ENCODE measurements around the gene GAN. TPM values are rescaled to one million over a fixed set of nuclear protein-coding genes. Genes with fewer than 3 reads are reported as not detected.

The GAN gene
- total and polyA plus RNA-seq, 9 donors = 1.1 to 11.5 (median 9.0) TPM

DNA sequence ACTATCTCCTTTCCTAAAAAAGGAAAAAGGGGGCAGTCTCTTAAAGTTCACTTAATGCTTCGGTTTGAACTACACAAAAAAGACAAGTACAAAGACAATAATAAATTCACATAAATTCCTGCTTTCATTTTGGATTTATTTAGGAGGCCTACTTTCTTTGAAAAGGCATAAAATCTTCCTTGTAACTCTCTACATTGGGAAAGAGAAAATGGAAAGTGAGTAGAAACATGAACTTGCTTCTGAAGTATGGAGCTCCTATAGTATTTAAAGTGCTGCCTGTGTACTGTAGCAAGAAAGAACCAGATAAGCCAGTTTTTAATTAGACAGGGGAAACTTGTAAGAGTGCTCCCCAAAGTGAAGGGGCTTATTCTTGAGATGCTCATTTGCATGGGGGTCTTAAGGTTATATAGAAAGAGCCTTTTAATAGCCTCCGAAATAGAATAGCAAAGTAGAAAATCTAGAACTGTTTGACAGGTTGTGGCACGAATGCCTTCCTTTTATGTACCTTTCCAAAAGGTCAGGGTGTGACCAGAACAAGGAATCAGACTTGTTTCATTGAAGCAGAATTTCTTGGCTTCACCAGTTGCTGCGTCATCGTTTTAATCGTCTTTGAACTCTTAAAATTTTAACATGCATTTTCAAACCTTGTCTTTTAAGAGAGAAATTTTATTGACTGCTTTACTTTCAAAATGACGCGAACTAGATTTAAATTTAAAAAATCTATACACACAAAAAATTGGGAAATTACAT lies 12.9 kb downstream of the GAN start:
- Histone ChIP-seq H3K4me3 (no peak overlapping the region), H3K4me1 (ENCODE audit: insufficient read depth) (peaks cover 1% of the 10 kb centered on the region), H3K9me3 (no peaks in the 10 kb centered on the region), H3K27ac (no peak overlapping the region), H3K27me3 (no peaks in the 10 kb centered on the region), H3K36me3 (no peaks in the 10 kb centered on the region)
- 69 to 78% (median 75%) methylated on average over 8 of the region's 8 CpGs for WGBS, 3 donors
- TF ChIP-seq POLR2A (IDR thresholded peaks at IDR 0.05) = no peak
- no peak for TF ChIP-seq EP300 (IDR thresholded peaks at IDR 0.05)
- TF ChIP-seq, protein P1, sequence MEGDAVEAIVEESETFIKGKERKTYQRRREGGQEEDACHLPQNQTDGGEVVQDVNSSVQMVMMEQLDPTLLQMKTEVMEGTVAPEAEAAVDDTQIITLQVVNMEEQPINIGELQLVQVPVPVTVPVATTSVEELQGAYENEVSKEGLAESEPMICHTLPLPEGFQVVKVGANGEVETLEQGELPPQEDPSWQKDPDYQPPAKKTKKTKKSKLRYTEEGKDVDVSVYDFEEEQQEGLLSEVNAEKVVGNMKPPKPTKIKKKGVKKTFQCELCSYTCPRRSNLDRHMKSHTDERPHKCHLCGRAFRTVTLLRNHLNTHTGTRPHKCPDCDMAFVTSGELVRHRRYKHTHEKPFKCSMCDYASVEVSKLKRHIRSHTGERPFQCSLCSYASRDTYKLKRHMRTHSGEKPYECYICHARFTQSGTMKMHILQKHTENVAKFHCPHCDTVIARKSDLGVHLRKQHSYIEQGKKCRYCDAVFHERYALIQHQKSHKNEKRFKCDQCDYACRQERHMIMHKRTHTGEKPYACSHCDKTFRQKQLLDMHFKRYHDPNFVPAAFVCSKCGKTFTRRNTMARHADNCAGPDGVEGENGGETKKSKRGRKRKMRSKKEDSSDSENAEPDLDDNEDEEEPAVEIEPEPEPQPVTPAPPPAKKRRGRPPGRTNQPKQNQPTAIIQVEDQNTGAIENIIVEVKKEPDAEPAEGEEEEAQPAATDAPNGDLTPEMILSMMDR (IDR thresholded peaks at IDR 0.05) = no peak
- intact Hi-C loops (cut with DNase I) = no loop called here
- no peak for DNase-seq

DNA sequence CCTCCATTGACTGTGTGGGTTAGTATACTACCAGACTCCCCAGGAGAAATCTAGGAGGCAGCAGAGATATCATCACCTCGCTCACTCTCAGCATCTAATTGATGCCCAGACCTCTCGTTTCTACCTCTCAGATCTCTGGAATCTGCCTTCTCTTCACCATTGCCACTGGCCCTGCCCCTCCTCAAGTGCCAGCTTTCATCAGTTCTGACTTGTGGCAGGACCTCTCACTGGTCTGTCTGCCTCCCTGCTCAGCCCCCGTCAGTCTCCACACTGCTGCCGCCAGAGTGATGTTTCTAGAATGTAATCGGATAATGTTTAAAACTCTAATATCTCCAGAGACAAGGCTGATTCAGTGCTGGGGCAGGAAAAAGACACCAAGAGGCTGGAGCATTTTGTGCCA lies 15.2 kb downstream of the GAN start:
- no peak overlapping the region for H3K27ac ChIP-seq
- H3K27me3 ChIP-seq = no peaks in the 10 kb centered on the region
- intact Hi-C loops (cut with DNase I) = no loop called here
- H3K4me1 ChIP-seq (ENCODE audit: insufficient read depth) = no peaks in the 10 kb centered on the region
- no peaks in the 10 kb centered on the region for H3K9me3 ChIP-seq
- no peak for DNase-seq
- WGBS, 3 donors = 73 to 88% (median 74%) methylated on average over 5 of the region's 5 CpGs
- no peak for TF ChIP-seq EP300 (IDR thresholded peaks at IDR 0.05)
- no peak for TF ChIP-seq POLR2A (IDR thresholded peaks at IDR 0.05)
- TF ChIP-seq, protein P1 (IDR thresholded peaks at IDR 0.05) = no peak
- no peaks in the 10 kb centered on the region for H3K36me3 ChIP-seq
- no peak overlapping the region for H3K4me3 ChIP-seq

DNA sequence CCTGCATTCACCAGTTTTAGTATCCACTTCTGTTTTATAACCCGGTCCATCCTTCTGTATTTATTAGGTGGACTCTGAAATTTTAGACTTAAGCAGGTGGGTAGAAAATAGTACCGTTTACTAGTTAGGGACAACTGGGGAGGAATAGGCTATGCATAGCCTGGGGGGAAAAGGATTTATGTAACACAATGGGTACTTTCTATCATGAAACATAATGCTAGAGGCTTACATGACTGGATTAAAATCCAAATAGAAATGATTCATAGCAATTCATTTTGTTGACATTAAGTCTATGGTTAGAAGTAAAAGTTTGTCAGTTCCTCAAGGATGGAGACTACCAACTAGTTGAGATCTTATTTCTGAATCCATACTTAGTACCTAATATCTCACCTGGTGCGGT lies 18.6 kb downstream of the GAN start:
- no peak for DNase-seq
- Histone ChIP-seq H3K4me1 (ENCODE audit: insufficient read depth) (no peaks in the 10 kb centered on the region), H3K4me3 (no peak overlapping the region), H3K27ac (no peak overlapping the region), H3K9me3 (no peaks in the 10 kb centered on the region), H3K36me3 (no peaks in the 10 kb centered on the region), H3K27me3 (no peaks in the 10 kb centered on the region)
- intact Hi-C loops (cut with DNase I) = no loop called here
- WGBS, 3 donors = 95 to 97% (median 97%) methylated on average over 3 of the region's 3 CpGs
- no peak for TF ChIP-seq EP300 (IDR thresholded peaks at IDR 0.05)
- TF ChIP-seq POLR2A (IDR thresholded peaks at IDR 0.05) = no peak
- TF ChIP-seq, protein P1 (IDR thresholded peaks at IDR 0.05) = no peak

DNA sequence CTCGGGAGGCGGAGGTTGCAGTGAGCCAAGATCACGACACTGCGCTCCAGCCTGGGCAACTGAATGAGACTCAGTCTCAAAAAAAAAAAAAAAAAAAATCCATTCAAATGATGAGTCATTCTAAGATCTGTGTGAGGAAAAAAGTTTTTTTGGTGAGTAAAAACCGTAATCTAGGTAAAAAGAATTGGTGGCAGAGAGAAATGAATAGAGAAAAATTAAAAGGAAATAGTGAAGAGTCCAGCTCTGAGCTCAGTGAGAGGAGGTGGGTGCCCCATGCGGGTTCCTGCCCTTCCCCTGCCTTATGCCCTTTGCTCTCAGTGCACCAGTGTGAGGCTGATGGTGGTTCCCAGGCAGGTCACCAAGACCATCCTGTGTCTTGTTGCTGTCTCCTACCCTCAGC lies 20.9 kb downstream of the GAN start:
- H3K9me3 ChIP-seq = no peaks in the 10 kb centered on the region
- TF ChIP-seq EP300 (IDR thresholded peaks at IDR 0.05) = no peak
- TF ChIP-seq POLR2A (IDR thresholded peaks at IDR 0.05) = no peak
- TF ChIP-seq, protein P1 (IDR thresholded peaks at IDR 0.05) = no peak
- H3K4me3 ChIP-seq = no peak overlapping the region
- H3K27me3 ChIP-seq = no peaks in the 10 kb centered on the region
- DNase-seq = no peak
- intact Hi-C loops (cut with DNase I) = no loop called here
- H3K36me3 ChIP-seq = no peaks in the 10 kb centered on the region
- 79 to 96% (median 82%) methylated on average over 6 of the region's 6 CpGs for WGBS, 3 donors
- H3K4me1 ChIP-seq (ENCODE audit: insufficient read depth) = no peaks in the 10 kb centered on the region
- H3K27ac ChIP-seq = no peak overlapping the region
